Parathyroid adenoma (tissue), 2 donors: ENCODE data around the gene ATAT1.
"Not testable (repeated sequence)": the region's sequence is repeated elsewhere in the genome, so short reads cannot be mapped to it uniquely, and the experiment has no call there.

Source experiments
- H2AFZ ChIP-seq: fragments of 300-600 bp; sonication (generic); one replicate; pipeline ENCODE4 v1.7.0; 2017; ENCODE audit warnings: antibody characterized with exemption, mild to moderate bottlenecking
- H3K27ac ChIP-seq: fragments of 300-600 bp; sonication (generic); one replicate; pipeline ENCODE4 v1.7.0; 2017
- H3K27me3 ChIP-seq: fragments of 300-600 bp; sonication (generic); one replicate; pipeline ENCODE4 v1.7.0; 2017; ENCODE audit warnings: low read length; ENCODE audit not compliant: control insufficient read depth, insufficient read depth
- H3K36me3 ChIP-seq: fragments of 300-600 bp; sonication (generic); one replicate; pipeline ENCODE4 v1.7.0; 2017; ENCODE audit warnings: low read length; ENCODE audit not compliant: control insufficient read depth, insufficient read depth
- H3K4me1 ChIP-seq: fragments of 300-600 bp; sonication (generic); one replicate; pipeline ENCODE4 v1.7.0; 2017; ENCODE audit warnings: control low read depth
- H3K4me2 ChIP-seq: fragments of 300-600 bp; sonication (generic); one replicate; pipeline ENCODE4 v1.7.0; 2017; ENCODE audit warnings: low read length
- H3K4me3 ChIP-seq: fragments of 300-600 bp; sonication (generic); one replicate; pipeline ENCODE4 v1.7.0; 2017; ENCODE audit warnings: low read depth, low read length
- H3K79me2 ChIP-seq: fragments of 300-600 bp; sonication (generic); one replicate; pipeline ENCODE4 v1.7.0; 2017; ENCODE audit warnings: control low read depth
- H3K9ac ChIP-seq: fragments of 300-600 bp; sonication (generic); one replicate; pipeline ENCODE4 v1.7.0; 2017; ENCODE audit warnings: mild to moderate bottlenecking
- H3K9me3 ChIP-seq: fragments of 300-600 bp; sonication (generic); one replicate; pipeline ENCODE4 v1.7.0; 2017; ENCODE audit warnings: low read length; ENCODE audit not compliant: control insufficient read depth
- CTCF ChIP-seq: fragments of 300-600 bp; sonication (generic); IDR thresholded peaks from one replicate; pipeline ENCODE4 v1.7.0; 2017; ENCODE audit warnings: antibody characterized with exemption, mild to moderate bottlenecking
- donor health status: primary hyperparathyroidism.

ATAT1 gene

GRCh38 chr6:30664994-30665767 lies 38.5 kb downstream of the ATAT1 start:
- Histone ChIP-seq H3K36me3 (no peaks in the 10 kb centered on the region), H3K4me2 (no peak overlapping the region)

GRCh38 chr6:30666300-30666699 lies 39.6 kb downstream of the ATAT1 start:
- H2AFZ ChIP-seq, H3K36me3 ChIP-seq, H3K79me2 ChIP-seq: not testable (repeated sequence)

More at GRCh38 chr6:30664994-30665767, 38.5 kb downstream of the ATAT1 start:
- Histone ChIP-seq H3K27me3 (no peaks in the 10 kb centered on the region), H3K9me3 (no peaks in the 10 kb centered on the region), H3K4me3 (no peak overlapping the region), H3K4me1 (peaks cover 7% of the 10 kb centered on the region), H3K79me2 (no peaks in the 10 kb centered on the region), H3K27ac (no peak overlapping the region), H2AFZ (no peak overlapping the region), H3K9ac (no peak overlapping the region)
- TF ChIP-seq CTCF = no peak

GRCh38 chr6:30670760-30671527 lies 44.3 kb downstream of the ATAT1 start:
- Histone ChIP-seq H3K79me2 (peaks cover 13% of the 10 kb centered on the region), H3K36me3 (no peaks in the 10 kb centered on the region), H3K27ac (no peak overlapping the region), H3K9ac (no peak overlapping the region), H3K4me1 (peaks cover 11% of the 10 kb centered on the region), H3K9me3 (no peaks in the 10 kb centered on the region), H3K27me3 (no peaks in the 10 kb centered on the region), H3K4me3 (peak overlapping the region; percentile 88), H2AFZ (no peak overlapping the region), H3K4me2 (no peak overlapping the region)
- no peak for TF ChIP-seq CTCF

More at GRCh38 chr6:30666300-30666699, 39.6 kb downstream of the ATAT1 start:
- H3K4me2 ChIP-seq, H3K9me3 ChIP-seq, H3K27ac ChIP-seq, H3K27me3 ChIP-seq, H3K4me1 ChIP-seq, H3K4me3 ChIP-seq, H3K9ac ChIP-seq: not testable (repeated sequence)

GRCh38 chr6:30672445-30673253 lies 46.0 kb downstream of the ATAT1 start, which contains the start of gene DHX16:
Gene DHX16 (minus strand): TSS chr6:30673006. CDS start chr6:30672841, 165 bp downstream.
- H3K79me2 ChIP-seq = peaks cover 13% of the 10 kb centered on the region
- H3K4me2 ChIP-seq = peak within 1 kb of the TSS; percentile 79
- H2AFZ ChIP-seq = peak within 1 kb of the TSS; percentile 91
- H3K9me3 ChIP-seq = no peaks in the 10 kb centered on the region
- peak; percentile 92 for TF ChIP-seq CTCF
- peak within 1 kb of the TSS; percentile 74 for H3K27ac ChIP-seq
- peak within 1 kb of the TSS; percentile 55 for H3K9ac ChIP-seq
- H3K27me3 ChIP-seq = no peaks in the 10 kb centered on the region
- H3K4me3 ChIP-seq = peak within 1 kb of the TSS; percentile 88
- H3K4me1 ChIP-seq = peaks cover 10% of the 10 kb centered on the region
- no peaks in the 10 kb centered on the region for H3K36me3 ChIP-seq
